Dendritic cell treated with granulocyte-macrophage colony-stimulating factor and Interleukin-4, amounts not matched to agents 40 ng/mL and 50 ng/mL, for 4 days (primary cell): ENCODE data around the gene MIGA2.
"Not testable (repeated sequence)": the region's sequence is repeated elsewhere in the genome, so short reads cannot be mapped to it uniquely, and the experiment has no call there.

Experiments used
- H3K27ac Mint-ChIP-seq: one replicate; pipeline ENCODE4 v1.8.0; 2022; ENCODE audit warnings: mild to moderate bottlenecking, mixed read lengths
- H3K27me3 Mint-ChIP-seq: one replicate; pipeline ENCODE4 v1.8.0; 2022; ENCODE audit warnings: mild to moderate bottlenecking, mixed read lengths
- H3K36me3 Mint-ChIP-seq: one replicate; pipeline ENCODE4 v1.8.0; 2022; ENCODE audit warnings: low read depth, mixed read lengths
- H3K4me1 Mint-ChIP-seq: one replicate; pipeline ENCODE4 v1.8.0; 2022; ENCODE audit warnings: low read depth, mixed read lengths
- H3K4me3 Mint-ChIP-seq: one replicate; pipeline ENCODE4 v1.8.0; 2022; ENCODE audit warnings: mild to moderate bottlenecking, moderate library complexity, mixed read lengths
- H3K9me3 Mint-ChIP-seq: one replicate; pipeline ENCODE4 v1.8.0; 2022; ENCODE audit warnings: mixed read lengths
- intact Hi-C: fragments of 100-400 bp; cut with micrococcal nuclease; formaldehyde crosslinking; loops from one replicate; pipeline ENCODE4 v1.15.0; 2022

The MIGA2 gene

DNA sequence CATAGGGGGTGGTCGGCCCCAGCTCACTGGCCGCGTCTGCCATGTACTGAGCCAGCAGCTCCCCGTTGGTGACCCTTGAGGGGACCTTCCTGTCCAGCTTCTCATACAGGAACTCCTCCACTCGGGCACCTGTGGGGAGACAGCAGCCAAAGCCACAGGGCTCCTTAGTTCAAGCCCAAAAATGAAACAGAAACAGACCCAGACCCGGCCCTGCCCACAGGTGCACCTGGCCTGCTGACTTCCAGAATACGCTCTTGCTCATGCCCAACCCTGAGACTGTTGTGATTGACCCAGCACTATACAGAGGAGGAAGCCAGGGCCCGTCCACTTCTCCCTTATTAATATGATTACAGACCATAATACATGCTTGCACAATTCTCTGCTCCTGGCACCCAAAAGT is 15.3 kb upstream of the MIGA2 start:
- no peak overlapping the region for H3K27ac Mint-ChIP-seq
- H3K36me3 Mint-ChIP-seq: peaks cover 45% of the 10 kb centered on the region
- peaks cover 23% of the 10 kb centered on the region for H3K4me1 Mint-ChIP-seq
- H3K9me3 Mint-ChIP-seq: no peaks in the 10 kb centered on the region
- H3K4me3 Mint-ChIP-seq: no peak overlapping the region
- intact Hi-C loops: no loop called here
- H3K27me3 Mint-ChIP-seq: no peaks in the 10 kb centered on the region

DNA sequence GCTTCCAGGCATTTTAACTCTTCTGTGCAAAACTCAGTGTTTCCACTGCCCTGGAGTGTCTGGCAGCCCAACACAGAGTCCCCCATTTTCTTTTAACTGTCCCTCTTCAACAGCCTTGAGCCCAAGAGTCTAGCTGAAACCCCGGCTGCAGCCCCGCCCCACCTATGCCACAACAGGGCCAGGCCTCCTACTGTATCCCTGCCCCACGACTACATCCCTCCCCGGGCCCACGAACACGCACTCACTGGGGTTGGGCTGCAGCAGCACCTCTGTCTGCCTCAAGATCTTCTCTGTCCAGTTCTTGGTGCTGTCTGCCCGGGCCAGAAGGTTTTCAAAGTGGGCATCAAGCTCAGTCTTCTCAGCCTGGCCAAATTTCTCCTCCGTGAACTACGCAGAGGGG is 14.4 kb upstream of the MIGA2 start:
- Mint-ChIP-seq H3K27ac (no peak overlapping the region), H3K36me3 (peaks cover 45% of the 10 kb centered on the region), H3K4me1 (peaks cover 33% of the 10 kb centered on the region), H3K9me3 (no peaks in the 10 kb centered on the region), H3K4me3 (no peak overlapping the region), H3K27me3 (no peaks in the 10 kb centered on the region)
- intact Hi-C loops: no loop called here

DNA sequence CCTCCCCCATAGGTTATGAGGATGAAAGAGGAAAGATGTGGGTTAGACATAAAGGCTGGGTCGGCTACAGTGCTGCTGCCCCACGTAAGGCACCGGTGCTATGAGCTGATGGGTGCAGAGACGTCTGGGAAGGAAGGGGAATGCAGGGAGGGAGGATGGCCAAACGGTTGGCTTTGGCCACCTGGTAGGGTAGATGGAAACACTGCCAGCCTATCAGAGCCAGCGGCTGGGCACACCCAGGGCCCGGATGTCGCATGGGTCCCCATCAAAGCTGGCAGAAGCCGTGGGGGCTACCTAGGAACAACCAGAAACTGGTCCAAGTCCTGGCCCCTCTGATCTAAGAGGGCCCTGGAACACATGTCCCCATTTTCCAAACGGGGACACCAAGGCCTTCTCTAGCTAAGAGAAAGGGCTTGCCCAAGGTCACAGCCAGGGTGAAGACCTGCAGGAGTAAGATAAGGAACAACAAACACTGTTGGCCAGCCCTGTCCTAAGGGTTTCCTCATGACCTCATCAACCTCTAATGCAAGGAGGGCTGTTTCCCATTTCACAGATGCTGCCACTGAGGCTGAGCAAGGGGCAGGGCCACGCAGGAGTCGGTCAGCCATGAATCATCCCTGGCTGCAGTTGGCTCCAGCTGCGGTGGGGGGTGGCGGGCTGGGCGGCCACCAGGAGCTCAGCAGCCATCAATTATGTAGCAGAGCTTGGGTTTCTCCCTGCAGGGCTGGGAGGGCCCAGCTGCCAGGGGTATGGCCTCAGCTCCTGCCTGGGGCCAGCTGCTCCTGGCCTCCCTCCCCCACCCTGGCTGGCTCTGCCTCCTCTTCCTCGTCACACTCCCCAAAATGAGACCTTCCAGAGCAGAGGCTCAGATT is 13.2 kb upstream of the MIGA2 start:
- Mint-ChIP-seq H3K4me3 (no peak overlapping the region), H3K36me3 (peaks cover 37% of the 10 kb centered on the region), H3K27me3 (no peaks in the 10 kb centered on the region), H3K9me3 (no peaks in the 10 kb centered on the region), H3K27ac (peak overlapping the region; percentile 14), H3K4me1 (peaks cover 39% of the 10 kb centered on the region)
- intact Hi-C loops: no loop called here

DNA sequence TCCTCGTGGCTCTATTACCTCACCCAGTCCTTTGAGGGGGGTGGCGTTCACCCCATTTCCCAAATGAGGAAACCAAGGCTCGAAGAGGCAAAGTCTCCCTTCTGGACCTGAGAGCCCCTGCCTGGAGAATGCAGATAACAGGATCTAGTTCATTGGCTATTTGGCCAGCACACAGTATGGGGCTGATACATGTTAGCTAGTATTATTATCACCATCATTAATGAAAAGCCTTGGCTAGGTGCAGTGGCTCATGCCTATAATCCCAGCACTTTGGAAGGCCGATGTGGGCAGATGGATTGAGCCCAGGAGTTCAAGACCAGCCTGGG is 12.6 kb upstream of the MIGA2 start:
- Mint-ChIP-seq H3K27me3 (no peaks in the 10 kb centered on the region), H3K9me3 (no peaks in the 10 kb centered on the region), H3K4me1 (peaks cover 40% of the 10 kb centered on the region), H3K36me3 (peaks cover 31% of the 10 kb centered on the region), H3K4me3 (no peak overlapping the region), H3K27ac (no peak overlapping the region)
- intact Hi-C loops: no loop called here

DNA sequence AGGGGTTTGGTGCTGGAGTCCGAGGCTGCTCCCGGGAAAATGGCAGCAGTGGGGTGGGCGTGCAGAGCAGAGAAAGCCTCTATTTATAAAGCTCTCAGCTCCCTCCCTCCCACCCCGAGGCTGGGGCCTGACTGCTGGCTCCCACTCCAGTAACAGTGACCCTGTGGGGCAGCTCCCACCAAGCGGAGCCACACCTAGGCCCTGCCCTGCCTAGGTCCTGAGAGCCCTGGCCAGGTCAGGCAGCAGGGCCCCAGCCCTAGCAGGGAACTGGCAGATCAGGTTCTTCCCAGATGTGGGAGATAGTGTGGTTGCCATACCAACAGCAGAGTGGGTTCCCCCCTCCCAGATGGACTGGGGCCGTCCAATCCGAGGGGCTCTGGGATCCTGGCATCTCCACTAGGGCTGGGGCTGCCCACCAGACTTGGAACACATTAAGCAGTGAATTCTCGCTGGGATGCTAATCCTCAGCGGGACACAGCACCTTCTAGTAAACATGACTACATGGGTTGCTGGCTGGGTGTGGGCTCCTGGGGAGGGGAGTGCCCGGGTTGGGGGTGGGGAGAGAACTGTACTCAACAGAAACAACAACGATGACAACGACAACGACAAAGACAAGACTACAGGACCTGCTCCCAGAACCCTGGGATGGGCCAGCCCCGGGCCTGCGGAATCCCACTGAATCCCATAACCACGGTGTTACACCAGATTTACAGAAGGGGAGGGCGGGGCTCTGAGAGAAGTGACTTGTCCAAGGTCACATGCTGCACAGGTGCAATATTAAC is 9.8 kb upstream of the MIGA2 start:
- Mint-ChIP-seq H3K27ac (no peak overlapping the region), H3K4me1 (peaks cover 47% of the 10 kb centered on the region), H3K27me3 (no peaks in the 10 kb centered on the region), H3K9me3 (no peaks in the 10 kb centered on the region), H3K4me3 (no peak overlapping the region), H3K36me3 (peaks cover 8% of the 10 kb centered on the region)
- intact Hi-C loops: no loop called here

DNA sequence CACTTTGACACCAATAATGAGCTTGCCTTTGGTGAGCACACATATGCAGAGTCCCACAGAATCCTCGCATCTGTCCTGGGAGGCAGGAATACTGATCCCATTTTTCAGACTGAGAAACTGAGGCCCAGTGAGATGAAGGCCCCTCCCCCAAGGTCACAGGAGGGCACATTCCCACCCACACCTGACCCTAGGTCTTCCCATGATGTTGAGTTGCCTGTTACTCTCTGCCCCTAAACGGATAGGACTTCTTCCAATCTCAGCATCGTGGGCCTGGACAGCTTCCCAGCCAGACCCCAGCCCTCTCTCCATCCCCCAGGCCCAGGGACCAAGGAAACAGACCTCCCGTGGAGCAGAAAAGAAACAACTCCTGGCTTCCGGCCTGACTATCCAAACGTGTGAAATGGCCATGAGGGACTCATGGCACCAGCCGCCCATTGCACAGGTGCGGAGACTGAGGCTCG is 9.2 kb upstream of the MIGA2 start:
- Mint-ChIP-seq H3K27ac (peak overlapping the region; percentile 17), H3K4me3 (peak overlapping the region; percentile 76), H3K4me1 (peaks cover 47% of the 10 kb centered on the region), H3K27me3 (no peaks in the 10 kb centered on the region), H3K9me3 (no peaks in the 10 kb centered on the region), H3K36me3 (peaks cover 1% of the 10 kb centered on the region)
- intact Hi-C loops: no loop called here

DNA sequence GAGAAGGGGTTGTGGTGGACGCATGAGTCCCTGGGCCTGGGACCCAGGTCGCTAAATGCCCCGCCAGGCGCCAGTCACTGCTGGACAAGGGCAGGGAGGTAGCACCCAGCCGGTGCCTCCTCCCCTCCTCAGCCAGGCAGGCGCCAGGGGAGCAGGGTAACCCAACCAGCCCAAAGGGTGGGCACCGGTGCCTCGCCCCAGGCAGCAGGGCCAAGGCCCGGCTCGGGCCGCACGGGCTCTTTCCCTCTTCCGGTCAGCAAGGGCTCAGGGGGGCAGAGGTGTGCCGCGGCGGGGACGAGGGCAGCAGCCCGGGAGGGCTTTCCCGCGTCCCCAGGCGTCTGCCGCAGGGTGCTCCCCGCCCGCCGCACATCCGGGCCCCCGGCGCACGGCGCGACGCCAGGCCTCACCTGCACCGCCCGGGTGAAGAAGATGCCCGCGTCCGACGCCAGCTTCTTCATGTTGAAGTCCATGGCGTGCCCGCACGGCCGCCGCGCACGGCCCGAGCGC is 8.7 kb upstream of the MIGA2 start:
- Mint-ChIP-seq H3K27me3 (no peaks in the 10 kb centered on the region), H3K27ac (peak overlapping the region; percentile 17), H3K36me3 (no peaks in the 10 kb centered on the region), H3K4me1 (peaks cover 49% of the 10 kb centered on the region), H3K9me3 (no peaks in the 10 kb centered on the region), H3K4me3 (peak overlapping the region; percentile 76)
- intact Hi-C loops: loop anchor here (1.0 kb wide), 1 partner anchor 9 kb away; the partner anchor contains the start of gene MIGA2

DNA sequence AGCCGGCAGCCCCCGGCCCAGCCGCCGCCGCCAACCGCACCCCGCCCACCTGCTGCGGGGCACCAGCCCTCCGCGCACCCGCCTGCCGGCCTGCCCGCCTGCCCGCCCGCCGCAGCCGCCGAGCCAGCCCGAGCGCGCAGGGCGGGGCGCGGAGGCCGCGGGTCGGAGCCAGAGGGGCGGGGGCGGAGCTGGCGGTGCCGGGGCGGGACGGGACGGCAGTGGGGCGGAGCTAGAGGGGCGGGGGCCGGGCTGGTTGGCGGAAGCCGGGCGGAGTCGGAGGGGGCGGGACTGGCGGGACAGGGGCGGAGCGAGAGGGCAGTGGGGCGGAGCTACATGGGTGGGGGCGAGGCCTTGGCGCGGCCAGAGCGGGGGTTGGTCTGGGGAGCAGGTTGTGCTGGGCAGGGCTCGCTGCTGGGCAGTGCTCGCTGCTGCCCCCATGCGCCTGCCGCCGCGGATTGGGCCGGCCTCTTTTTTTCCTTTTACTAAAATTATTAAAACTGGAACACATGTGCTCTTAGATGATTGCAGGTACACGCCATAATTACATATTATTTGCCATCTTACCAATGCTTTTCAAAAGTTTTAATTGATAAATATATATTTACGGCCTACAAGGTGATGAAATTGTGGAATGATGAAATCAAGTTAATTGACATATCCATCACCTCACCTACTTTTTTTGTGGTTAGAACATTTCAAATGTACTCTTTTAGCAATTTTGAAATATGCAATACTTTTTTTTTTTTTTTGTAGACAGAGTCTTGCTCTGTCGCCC is 8.0 kb upstream of the MIGA2 start, which contains the start of gene SH3GLB2:
TSS of gene SH3GLB2 (minus strand) at position 140 of the 775 bp plus-strand sequence. CDS start 177 bp downstream, outside the sequence.
- no peaks in the 10 kb centered on the region for H3K27me3 Mint-ChIP-seq
- peak within 1 kb of the TSS; percentile 76 for H3K4me3 Mint-ChIP-seq
- intact Hi-C loops: loop anchor here (1.0 kb wide), 1 partner anchor 8 kb away; the partner anchor contains the start of gene MIGA2
- no peaks in the 10 kb centered on the region for H3K9me3 Mint-ChIP-seq
- no peaks in the 10 kb centered on the region for H3K36me3 Mint-ChIP-seq
- peak within 1 kb of the TSS; percentile 17 for H3K27ac Mint-ChIP-seq
- peaks cover 43% of the 10 kb centered on the region for H3K4me1 Mint-ChIP-seq

DNA sequence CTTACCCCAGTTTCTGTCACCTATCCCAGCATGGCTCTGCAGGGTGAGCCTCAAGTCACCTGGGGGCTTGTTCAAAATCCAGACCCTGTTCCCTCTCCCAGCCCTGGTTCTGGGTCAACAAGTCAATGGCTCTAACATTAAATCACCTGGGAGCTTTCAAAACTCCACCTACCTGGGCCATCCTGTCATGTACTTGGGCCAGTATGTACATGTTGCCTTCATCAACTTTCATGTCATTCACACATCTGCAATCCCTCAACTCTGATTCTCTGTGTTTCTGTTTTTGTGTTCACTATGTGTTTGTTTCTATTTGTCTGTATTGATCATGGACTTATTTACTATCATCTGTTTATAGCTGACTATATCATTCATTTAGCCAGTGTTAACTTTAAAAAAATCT is 6.2 kb upstream of the MIGA2 start:
- Mint-ChIP-seq H3K27me3 (no peaks in the 10 kb centered on the region), H3K36me3 (no peaks in the 10 kb centered on the region), H3K9me3 (no peaks in the 10 kb centered on the region), H3K4me1 (peaks cover 36% of the 10 kb centered on the region), H3K4me3 (no peak overlapping the region), H3K27ac (no peak overlapping the region)
- intact Hi-C loops: no loop called here

DNA sequence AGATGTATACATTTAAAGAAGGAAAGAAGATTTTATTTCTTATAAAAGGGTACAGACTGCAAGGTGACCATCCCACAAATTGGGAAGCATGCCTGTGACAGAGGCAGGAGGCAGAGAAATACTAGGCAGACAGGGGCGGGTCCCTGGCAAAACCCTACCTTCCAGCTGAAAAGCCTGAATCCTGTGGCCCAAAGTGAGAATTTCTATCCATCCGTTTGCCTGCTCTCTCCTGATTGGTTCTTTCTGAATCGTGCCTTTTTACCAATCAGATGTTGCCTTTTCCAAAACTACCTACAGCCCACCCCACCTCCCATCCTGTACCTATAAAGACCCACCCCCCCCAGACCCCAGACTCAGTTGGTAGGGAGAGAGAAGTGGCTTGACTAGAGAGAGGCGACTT is 4.9 kb upstream of the MIGA2 start:
- Mint-ChIP-seq H3K27ac (no peak overlapping the region), H3K4me1 (peaks cover 23% of the 10 kb centered on the region), H3K9me3 (no peaks in the 10 kb centered on the region), H3K36me3 (peaks cover 3% of the 10 kb centered on the region), H3K27me3 (no peaks in the 10 kb centered on the region), H3K4me3 (no peak overlapping the region)
- intact Hi-C loops: no loop called here

DNA sequence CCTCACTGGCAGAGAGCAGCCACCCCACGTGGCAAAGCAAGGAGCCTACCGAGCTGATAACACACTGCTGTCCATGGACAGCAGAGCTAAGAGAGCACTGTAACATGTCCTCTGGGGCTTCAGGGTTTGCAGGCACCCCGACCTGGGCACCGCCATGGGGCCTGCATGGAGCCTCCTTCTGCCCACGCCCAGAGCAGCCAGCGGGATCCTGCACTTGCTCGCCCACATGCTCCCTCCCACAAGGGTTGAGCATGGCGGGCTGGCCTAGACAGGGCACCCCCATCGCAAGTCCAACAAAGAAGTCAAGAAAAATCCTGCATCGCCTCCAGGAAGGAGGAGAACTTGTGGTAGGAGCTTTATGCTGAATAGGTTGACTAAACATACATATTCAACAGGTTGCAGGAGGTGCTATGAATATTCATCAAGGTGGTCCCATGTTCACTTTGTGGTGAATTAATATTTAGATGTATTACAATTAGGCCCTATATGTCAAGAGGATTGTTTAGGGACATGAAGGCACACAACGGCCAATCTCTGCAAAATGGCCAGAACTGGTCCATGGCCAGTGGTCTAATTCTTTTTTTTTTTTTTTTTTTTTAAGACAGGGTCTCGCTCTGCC is 3.8 kb upstream of the MIGA2 start:
- peaks cover 23% of the 10 kb centered on the region for H3K4me1 Mint-ChIP-seq
- H3K4me3 Mint-ChIP-seq: no peak overlapping the region
- no peaks in the 10 kb centered on the region for H3K9me3 Mint-ChIP-seq
- H3K27me3 Mint-ChIP-seq: no peaks in the 10 kb centered on the region
- peaks cover 11% of the 10 kb centered on the region for H3K36me3 Mint-ChIP-seq
- intact Hi-C loops: no loop called here
- no peak overlapping the region for H3K27ac Mint-ChIP-seq

DNA sequence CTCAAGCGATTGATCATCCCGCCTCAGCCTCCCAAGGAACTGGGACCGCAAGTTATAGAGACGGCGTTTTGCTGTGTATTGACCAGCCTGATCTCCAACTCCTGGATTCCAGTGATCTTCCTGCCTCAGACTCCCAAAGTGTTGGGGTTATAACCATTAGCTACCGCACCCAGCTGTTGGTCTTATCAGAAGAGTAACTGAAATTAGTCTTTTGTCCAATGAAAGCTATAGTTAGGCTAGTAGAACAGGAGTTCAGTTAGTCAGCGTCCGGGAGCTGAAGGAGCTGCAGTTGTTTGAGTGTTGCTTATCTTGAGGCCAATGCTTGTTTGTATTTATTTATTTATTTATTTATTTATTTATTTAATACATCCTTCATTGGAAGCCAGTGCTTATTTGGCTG is 3.2 kb upstream of the MIGA2 start:
- no peak overlapping the region for H3K4me3 Mint-ChIP-seq
- no peaks in the 10 kb centered on the region for H3K9me3 Mint-ChIP-seq
- intact Hi-C loops: no loop called here
- H3K27me3 Mint-ChIP-seq: no peaks in the 10 kb centered on the region
- peaks cover 29% of the 10 kb centered on the region for H3K4me1 Mint-ChIP-seq
- H3K36me3 Mint-ChIP-seq: peaks cover 11% of the 10 kb centered on the region
- no peak overlapping the region for H3K27ac Mint-ChIP-seq

DNA sequence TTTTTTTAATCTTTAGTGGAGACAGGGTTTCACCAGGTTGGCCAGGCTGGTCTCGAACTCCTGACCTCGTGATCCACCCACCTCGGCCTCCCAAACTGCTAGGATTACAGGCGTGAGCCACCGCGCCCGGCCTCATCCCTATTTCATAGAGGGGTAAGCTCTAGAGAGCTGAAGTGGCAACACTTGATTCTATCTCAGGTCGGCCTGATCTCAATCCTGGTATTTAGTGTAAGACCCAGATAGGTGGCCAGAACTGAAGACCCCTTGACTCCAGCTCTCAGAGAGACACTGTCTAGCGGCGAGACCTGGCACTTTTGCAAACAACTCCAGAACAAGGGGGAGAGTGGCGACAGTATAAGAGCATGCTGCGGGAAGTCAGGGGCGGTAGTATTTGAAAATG is 588 bp upstream of the MIGA2 start:
- peaks cover 28% of the 10 kb centered on the region for H3K36me3 Mint-ChIP-seq
- peaks cover 30% of the 10 kb centered on the region for H3K4me1 Mint-ChIP-seq
- H3K4me3 Mint-ChIP-seq: peak overlapping the region; percentile 94
- H3K27ac Mint-ChIP-seq: peak overlapping the region; percentile 90
- not testable (repeated sequence) for H3K9me3 Mint-ChIP-seq, H3K27me3 Mint-ChIP-seq
- intact Hi-C loops: loop anchor here (1.0 kb wide), 1 partner anchor 8 kb away; the partner anchor contains the start of gene SH3GLB2
